Uterus (tissue), 2 donors: Measurements from ENCODE around the gene FOXO4.
A peak's percentile ranks its signal among the peaks of the same experiment; 100 is the strongest.

Experiments
- CTCF ChIP-seq, 4 experiments: fragments of 200-600 bp in 2 of 4; fragments of 450-650 bp in 2 of 4; sonication (generic) in 2 of 4; IDR thresholded peaks; one replicate each; pipeline ENCODE4 v1.5.1; 2016 to 2019; ENCODE audit warnings: antibody characterized with exemption in 4 of 4, mild to moderate bottlenecking in 2 of 4, moderate library complexity in 1 of 4
- POLR2A ChIP-seq, 2 donors: fragments of 450-650 bp; IDR thresholded peaks; one replicate each; pipeline ENCODE4 v1.6.1; 2016; ENCODE audit warnings: antibody characterized with exemption in 2 of 2, mild to moderate bottlenecking in 1 of 2, moderate library complexity in 1 of 2

- TF ChIP-seq CTCF (IDR thresholded peaks at IDR 0.05) (no peak), POLR2A (IDR thresholded peaks at IDR 0.05) (peak; percentile 9 to 32)
Measured at GRCh38 chrX:71095555-71095980, at the start of gene FOXO4.
